ENCODE measurements around the gene NRIP2.

GRCh38 chr12:2877953-2878732 is 43.3 kb upstream of the NRIP2 start:
- TF ChIP-seq CTCF (conservative IDR thresholded peaks at IDR 0.05 in 1 of 2, IDR thresholded peaks at IDR 0.05 in 1 of 2; ENCODE audit: low read depth in 1 of 2, low read length in 2 of 2) (peak in 1 of 2 donors; percentile 15), EZH2 (IDR thresholded peaks at IDR 0.05; ENCODE audit: low read length, missing control alignments) (no peak)

Measured in fibroblast of lung (primary cell).